ENCODE data around the gene ADIPOR1.

- no peak for TF ChIP-seq POLR2A (IDR thresholded peaks at IDR 0.05; ENCODE audit: low read depth, low read length)
- no peak for TF ChIP-seq POLR2AphosphoS5 (IDR thresholded peaks at IDR 0.05; ENCODE audit: low read depth, low read length)
- no peak for TF ChIP-seq TAF1 (IDR thresholded peaks at IDR 0.05; ENCODE audit: low read depth, low read length)
Observed at GRCh38 chr1:202942426-202942825, 15.7 kb downstream of the ADIPOR1 start.
